OCI-LY1 (cell line): ENCODE measurements around the gene SLC4A1.

ENCODE experiments used
- H2AFZ ChIP-seq: fragments of 200-600 bp; sonication (generic), shearing (Covaris generic); 2 replicates; pipeline ENCODE4 v1.6.0; 2014; ENCODE audit warnings: antibody characterized with exemption, mild to moderate bottlenecking, low read length
- H3F3A ChIP-seq: fragments of 200-600 bp; sonication (generic), shearing (Covaris generic); 2 replicates; pipeline ENCODE4 v1.6.0; 2014; ENCODE audit warnings: mild to moderate bottlenecking, antibody characterized with exemption, low read length, moderate library complexity; ENCODE audit not compliant: insufficient read depth
- H3K27ac ChIP-seq: fragments of 200-600 bp; sonication (generic); 2 replicates; pipeline ENCODE4 v1.5.1; 2014; ENCODE audit warnings: low read length, mixed run types, mild to moderate bottlenecking, low read depth; ENCODE audit not compliant: poor library complexity, severe bottlenecking
- H3K27me3 ChIP-seq: fragments of 200-600 bp; sonication (generic); 2 replicates; pipeline ENCODE4 v1.6.0; 2014; ENCODE audit warnings: antibody characterized with exemption, mild to moderate bottlenecking, low read length, moderate library complexity; ENCODE audit not compliant: insufficient read depth
- H3K36me3 ChIP-seq: fragments of 200-600 bp; sonication (generic); 2 replicates; pipeline ENCODE4 v1.6.1; 2014; ENCODE audit warnings: mild to moderate bottlenecking, antibody characterized with exemption, low read length, moderate library complexity, mixed read lengths; ENCODE audit not compliant: insufficient read depth
- H3K4me1 ChIP-seq: fragments of 200-600 bp; sonication (generic); 2 replicates; pipeline ENCODE4 v1.5.1; 2014; ENCODE audit warnings: mild to moderate bottlenecking, low read length, moderate library complexity; ENCODE audit not compliant: insufficient read depth, severe bottlenecking
- H3K4me2 ChIP-seq: fragments of 200-600 bp; sonication (generic), shearing (Covaris generic); 2 replicates; pipeline ENCODE4 v1.6.1; 2014; ENCODE audit warnings: low read length
- H3K4me3 ChIP-seq: fragments of 200-600 bp; sonication (generic); 2 replicates; pipeline ENCODE4 v1.5.1; 2014; ENCODE audit warnings: low read length, low read depth, mild to moderate bottlenecking, mixed read lengths; ENCODE audit not compliant: poor library complexity, severe bottlenecking
- H3K79me2 ChIP-seq: fragments of 200-600 bp; shearing (Covaris generic); 2 replicates; pipeline ENCODE4 v1.6.1; 2016; ENCODE audit warnings: mixed run types, low read length, mixed read lengths; ENCODE audit not compliant: insufficient read depth
- H3K9ac ChIP-seq: fragments of 200-600 bp; sonication (generic), shearing (Covaris generic); 2 replicates; pipeline ENCODE4 v1.6.1; 2014; ENCODE audit warnings: mild to moderate bottlenecking, low read length, mixed read lengths
- H3K9me2 ChIP-seq: fragments of 200-600 bp; sonication (generic), shearing (Covaris generic); 2 replicates; pipeline ENCODE4 v1.6.1; 2014; ENCODE audit warnings: low read depth, mild to moderate bottlenecking, low read length, mixed read lengths
- H3K9me3 ChIP-seq: fragments of 200-600 bp; shearing (Covaris generic); 2 replicates; pipeline ENCODE4 v1.6.1; 2014; ENCODE audit warnings: low read length, mixed read lengths
- H4K20me1 ChIP-seq: fragments of 200-600 bp; sonication (generic), shearing (Covaris generic); 2 replicates; pipeline ENCODE4 v1.6.0; 2016; ENCODE audit warnings: mild to moderate bottlenecking, low read length; ENCODE audit not compliant: insufficient read depth
- EZH2 ChIP-seq: fragments of 200-600 bp; sonication (generic), shearing (Covaris generic); IDR thresholded peaks from 2 replicates; pipeline ENCODE4 v1.8.0; 2017; ENCODE audit warnings: borderline replicate concordance, mixed run types, mild to moderate bottlenecking, antibody characterized with exemption, low read length, moderate library complexity, mixed read lengths
- TF ChIP-seq, protein P1 (sequence below): fragments of 200-600 bp; sonication (generic), shearing (Covaris generic); IDR thresholded peaks from 2 replicates; pipeline ENCODE4 v1.5.1; 2017; ENCODE audit warnings: mild to moderate bottlenecking, antibody characterized with exemption, low read length, moderate library complexity, mixed read lengths

Gene SLC4A1

DNA sequence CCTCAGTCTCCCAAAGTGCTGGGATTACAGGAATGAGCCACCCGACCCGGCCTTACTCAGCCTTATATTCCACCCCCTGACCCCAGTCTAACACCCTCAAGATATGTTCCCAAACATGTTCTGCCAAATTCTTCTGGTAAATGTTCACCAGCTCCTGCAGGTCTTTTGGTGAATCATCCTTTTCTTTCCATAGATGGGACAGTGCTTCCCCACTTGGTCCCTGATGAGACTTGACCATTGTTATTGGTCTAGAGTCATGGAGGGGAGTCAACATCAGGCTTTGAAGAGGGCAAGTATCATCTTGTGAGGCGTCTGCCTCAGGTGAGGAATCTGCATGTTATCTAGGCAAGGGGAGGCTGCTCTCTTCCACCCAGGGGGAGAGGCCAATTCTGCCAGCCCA is 30.0 kb upstream of the SLC4A1 start:
- H3K27ac ChIP-seq = no peak overlapping the region
- no peaks in the 10 kb centered on the region for H3K4me1 ChIP-seq
- no peak overlapping the region for H3K9ac ChIP-seq
- no peak overlapping the region for H3K4me3 ChIP-seq
- no peak overlapping the region for H2AFZ ChIP-seq
- H3F3A ChIP-seq = no peaks in the 10 kb centered on the region
- H4K20me1 ChIP-seq = no peaks in the 10 kb centered on the region
- H3K79me2 ChIP-seq = no peaks in the 10 kb centered on the region
- no peak overlapping the region for H3K4me2 ChIP-seq
- peaks cover 6% of the 10 kb centered on the region; the same call in 1 of the 2 replicates for H3K27me3 ChIP-seq
- TF ChIP-seq, protein P1, sequence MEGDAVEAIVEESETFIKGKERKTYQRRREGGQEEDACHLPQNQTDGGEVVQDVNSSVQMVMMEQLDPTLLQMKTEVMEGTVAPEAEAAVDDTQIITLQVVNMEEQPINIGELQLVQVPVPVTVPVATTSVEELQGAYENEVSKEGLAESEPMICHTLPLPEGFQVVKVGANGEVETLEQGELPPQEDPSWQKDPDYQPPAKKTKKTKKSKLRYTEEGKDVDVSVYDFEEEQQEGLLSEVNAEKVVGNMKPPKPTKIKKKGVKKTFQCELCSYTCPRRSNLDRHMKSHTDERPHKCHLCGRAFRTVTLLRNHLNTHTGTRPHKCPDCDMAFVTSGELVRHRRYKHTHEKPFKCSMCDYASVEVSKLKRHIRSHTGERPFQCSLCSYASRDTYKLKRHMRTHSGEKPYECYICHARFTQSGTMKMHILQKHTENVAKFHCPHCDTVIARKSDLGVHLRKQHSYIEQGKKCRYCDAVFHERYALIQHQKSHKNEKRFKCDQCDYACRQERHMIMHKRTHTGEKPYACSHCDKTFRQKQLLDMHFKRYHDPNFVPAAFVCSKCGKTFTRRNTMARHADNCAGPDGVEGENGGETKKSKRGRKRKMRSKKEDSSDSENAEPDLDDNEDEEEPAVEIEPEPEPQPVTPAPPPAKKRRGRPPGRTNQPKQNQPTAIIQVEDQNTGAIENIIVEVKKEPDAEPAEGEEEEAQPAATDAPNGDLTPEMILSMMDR = no peak
- no peak for TF ChIP-seq EZH2
- H3K9me2 ChIP-seq = no peaks in the 10 kb centered on the region
- H3K36me3 ChIP-seq = no peaks in the 10 kb centered on the region
- H3K9me3 ChIP-seq = no peaks in the 10 kb centered on the region

DNA sequence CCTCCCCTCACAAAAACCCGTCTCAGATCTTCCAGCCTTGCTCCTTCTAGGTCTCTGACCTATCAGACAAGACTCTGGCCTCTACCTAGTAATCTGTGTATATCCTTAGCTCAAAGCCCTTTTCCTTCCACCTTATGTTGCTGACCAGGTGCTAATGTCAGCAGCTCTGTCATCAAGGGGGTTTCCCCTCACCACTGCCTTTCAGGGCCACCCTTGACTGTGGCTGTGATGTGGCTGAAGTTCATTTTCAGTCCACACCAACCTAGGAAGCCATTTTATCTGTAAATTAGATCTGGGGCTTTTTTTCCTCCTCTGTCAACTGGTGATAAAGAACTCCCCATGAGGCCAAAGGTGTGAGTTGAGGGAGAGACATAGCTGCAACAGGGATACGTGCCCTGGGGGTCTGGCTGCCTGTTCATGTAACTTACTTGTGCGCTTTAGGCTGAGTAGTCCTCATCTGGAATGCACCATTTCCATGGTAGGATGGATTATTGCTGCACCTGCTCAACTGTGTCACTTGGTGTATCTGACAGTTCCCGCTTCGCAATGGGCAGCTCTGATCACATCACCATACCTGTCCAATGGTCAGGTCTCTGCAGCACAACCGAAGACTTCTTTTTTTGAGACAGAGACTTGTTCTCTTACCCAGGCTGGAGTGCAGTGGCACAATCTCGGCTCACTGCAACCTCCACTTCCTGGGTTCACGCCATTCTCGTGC is 25.7 kb upstream of the SLC4A1 start:
- Histone ChIP-seq H3K36me3 (no peaks in the 10 kb centered on the region), H3K9me2 (no peaks in the 10 kb centered on the region), H3K27ac (no peak overlapping the region), H3K27me3 (no peaks in the 10 kb centered on the region; the same call in 1 of the 2 replicates), H4K20me1 (no peaks in the 10 kb centered on the region), H3K9me3 (no peaks in the 10 kb centered on the region), H3F3A (no peaks in the 10 kb centered on the region), H3K79me2 (no peaks in the 10 kb centered on the region), H3K4me3 (no peak overlapping the region), H3K9ac (no peak overlapping the region), H3K4me1 (no peaks in the 10 kb centered on the region), H3K4me2 (no peak overlapping the region), H2AFZ (no peak overlapping the region)
- TF ChIP-seq, protein P1 = no peak
- no peak for TF ChIP-seq EZH2

DNA sequence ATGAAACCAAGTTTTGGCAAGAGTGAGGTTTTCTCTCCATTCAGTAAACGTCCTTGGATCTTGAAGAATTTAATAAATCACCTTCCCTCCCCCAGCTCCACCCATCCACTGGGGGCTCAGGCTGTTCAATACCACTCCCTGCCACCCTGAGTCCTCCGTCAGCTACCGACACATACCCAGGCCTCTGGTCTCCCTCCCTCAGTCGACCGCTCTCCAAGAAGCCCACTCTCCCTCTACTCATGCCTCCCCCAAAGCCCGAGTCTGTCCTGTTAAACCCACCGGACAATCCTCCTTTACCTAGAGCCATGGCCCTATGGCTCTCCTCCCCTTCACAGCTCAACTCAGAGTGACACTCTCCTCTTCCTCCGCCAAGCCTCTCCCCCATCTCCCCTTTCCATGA is 19.7 kb upstream of the SLC4A1 start:
- no peak overlapping the region for H3K9ac ChIP-seq
- H3K9me2 ChIP-seq = no peaks in the 10 kb centered on the region
- H3K79me2 ChIP-seq = no peaks in the 10 kb centered on the region
- H3K4me3 ChIP-seq = no peak overlapping the region
- TF ChIP-seq EZH2 = no peak
- TF ChIP-seq, protein P1 = no peak
- H3K27ac ChIP-seq = no peak overlapping the region
- no peak overlapping the region for H3K4me2 ChIP-seq
- no peak overlapping the region for H2AFZ ChIP-seq
- no peaks in the 10 kb centered on the region for H4K20me1 ChIP-seq
- H3K9me3 ChIP-seq = no peaks in the 10 kb centered on the region
- no peaks in the 10 kb centered on the region for H3F3A ChIP-seq
- H3K4me1 ChIP-seq = no peaks in the 10 kb centered on the region
- H3K27me3 ChIP-seq = no peaks in the 10 kb centered on the region; the same call in 1 of the 2 replicates
- no peaks in the 10 kb centered on the region for H3K36me3 ChIP-seq
